GM18870 (cell line): ENCODE measurements around the gene ACTA1.
A peak's percentile ranks its signal among the peaks of the same experiment; 100 is the strongest.
"Not testable (repeated sequence)": the region's sequence is repeated elsewhere in the genome, so short reads cannot be mapped to it uniquely, and the experiment has no call there.

Experiments
- ATAC-seq: cut with Tn5 transposase; IDR thresholded peaks from one replicate; pipeline ENCODE4 v1.9.1; 2021; ENCODE audit warnings: moderate library complexity; ENCODE audit not compliant: unreplicated experiment

ACTA1 gene

GRCh38 chr1:229440851-229441537, 7.1 kb upstream of the ACTA1 start:
- ATAC-seq = peak; percentile 96

- no peak for ATAC-seq
Measured at GRCh38 chr1:229438021-229438420, 4.1 kb upstream of the ACTA1 start.

GRCh38 chr1:229437443-229437842, 3.5 kb upstream of the ACTA1 start:
- ATAC-seq = no peak

- ATAC-seq = no peak
Measured at GRCh38 chr1:229436201-229436600, 2.3 kb upstream of the ACTA1 start.

GRCh38 chr1:229434641-229435051, 752 bp upstream of the ACTA1 start:
- ATAC-seq = no peak

- no peak for ATAC-seq
Measured at GRCh38 chr1:229433364-229434004, 410 bp downstream of the ACTA1 start.

- ATAC-seq = no peak
Measured at GRCh38 chr1:229432905-229433304, 989 bp downstream of the ACTA1 start.

- ATAC-seq = no peak
Measured at GRCh38 chr1:229432116-229432461, 1.8 kb downstream of the ACTA1 start.

- ATAC-seq = no peak
Measured at GRCh38 chr1:229431284-229432115, 2.4 kb downstream of the ACTA1 start.

GRCh38 chr1:229430761-229431283, 3.1 kb downstream of the ACTA1 start:
- ATAC-seq = no peak

- no peak for ATAC-seq
Measured at GRCh38 chr1:229428256-229428655, 5.6 kb downstream of the ACTA1 start.

GRCh38 chr1:229427572-229427971, 6.3 kb downstream of the ACTA1 start:
- ATAC-seq = no peak

- no peak for ATAC-seq
Measured at GRCh38 chr1:229425564-229426159, 8.2 kb downstream of the ACTA1 start.

GRCh38 chr1:229420765-229421164, 13.1 kb downstream of the ACTA1 start:
- no peak for ATAC-seq

GRCh38 chr1:229420224-229420623, 13.7 kb downstream of the ACTA1 start:
- no peak for ATAC-seq

GRCh38 chr1:229418586-229418985, 15.3 kb downstream of the ACTA1 start:
- not testable (repeated sequence) for ATAC-seq

- ATAC-seq = not testable (repeated sequence)
Measured at GRCh38 chr1:229412810-229413209, 21.1 kb downstream of the ACTA1 start.

GRCh38 chr1:229412056-229412455, 21.8 kb downstream of the ACTA1 start:
- no peak for ATAC-seq

- no peak for ATAC-seq
Measured at GRCh38 chr1:229411434-229412055, 22.3 kb downstream of the ACTA1 start.

GRCh38 chr1:229410692-229411433, 23.0 kb downstream of the ACTA1 start:
- no peak for ATAC-seq
